Measurements from ENCODE around the gene MYH7B. TPM values are rescaled to one million over a fixed set of nuclear protein-coding genes. Genes with fewer than 3 reads are reported as not detected.

The MYH7B gene
- total RNA-seq, 1 experiment from 2014 or later: 0.22 TPM

- TF ChIP-seq CTCF (conservative IDR thresholded peaks at IDR 0.05): no peak
- H3T11ph ChIP-seq (ENCODE audit: low read length): no peak overlapping the region
- H3K4me2 ChIP-seq (ENCODE audit: insufficient read depth, insufficient read length, low read length): no peak overlapping the region
- Mint-ChIP-seq H3K9me3 (no peaks in the 10 kb centered on the region), H3K27me3 (ENCODE audit: low read depth) (peaks cover 40% of the 10 kb centered on the region), H3K27ac (no peak overlapping the region), H3K4me1 (peaks cover 18 to 21% of the 10 kb centered on the region in 2 experiments), H3K36me3 (ENCODE audit: insufficient read depth in 1 of 3, low read depth in 3 of 3) (no peaks in the 10 kb centered on the region), H3K4me3 (no peak overlapping the region)
- H4K5ac ChIP-seq (ENCODE audit: insufficient read length, low read depth, low read length): no peak overlapping the region
- H4K20me1 ChIP-seq (ENCODE audit: control insufficient read depth, insufficient read depth, insufficient read length): no peaks in the 10 kb centered on the region
- no peak overlapping the region for H3K56ac ChIP-seq (ENCODE audit: insufficient read length, low read depth, low read length)
- no peak overlapping the region for H3K18ac ChIP-seq (ENCODE audit: insufficient read length, low read depth, low read length)
- no peak overlapping the region for H2BK15ac ChIP-seq (ENCODE audit: low read depth, low read length)
- no peaks in the 10 kb centered on the region for H3K79me2 ChIP-seq (ENCODE audit: insufficient read depth, low read length)
- H2AFZ ChIP-seq (ENCODE audit: low read length): no peak overlapping the region
- no peak overlapping the region for H3K23ac ChIP-seq (ENCODE audit: insufficient read length, low read depth, low read length)
- H2BK5ac ChIP-seq (ENCODE audit: insufficient read length, low read length): no peak overlapping the region
- H3K23me2 ChIP-seq (ENCODE audit: insufficient read length, low read depth, low read length, poor library complexity, severe bottlenecking): no peaks in the 10 kb centered on the region
- no peak overlapping the region; the same call in 1 of the 2 replicates for H3K14ac ChIP-seq (ENCODE audit: insufficient read depth, low read length)
- H2BK20ac ChIP-seq (ENCODE audit: low read depth, low read length, poor library complexity, severe bottlenecking): no peak overlapping the region
- H3K27me3 ChIP-seq (ENCODE audit: insufficient read depth, low read length): no peaks in the 10 kb centered on the region
- H4K8ac ChIP-seq (replicated peaks; ENCODE audit: insufficient read length, low read depth, low read length): no peak overlapping the region
- no peak overlapping the region for H3K4ac ChIP-seq (ENCODE audit: low read depth, low read length)
- no peaks in the 10 kb centered on the region for H3K9me3 ChIP-seq (ENCODE audit: control insufficient read depth, low read depth, low read length)
- H3K4me1 ChIP-seq (ENCODE audit: insufficient read depth, low read length): peaks cover 1% of the 10 kb centered on the region; the same call in 1 of the 2 replicates
- H2AK5ac ChIP-seq (ENCODE audit: insufficient read length, low read length): no peak overlapping the region
- H3K27ac ChIP-seq (ENCODE audit: insufficient read length, low read depth, low read length): no peak overlapping the region
- no peak overlapping the region for H2BK12ac ChIP-seq (ENCODE audit: insufficient read length, low read depth, low read length)
- no peaks in the 10 kb centered on the region for H3K79me1 ChIP-seq (ENCODE audit: insufficient read depth, low read depth, low read length, poor library complexity, severe bottlenecking)
- no peak overlapping the region for H2BK120ac ChIP-seq (ENCODE audit: low read depth, low read length, poor library complexity, severe bottlenecking)
- H4K91ac ChIP-seq (ENCODE audit: insufficient read length, low read depth, low read length): no peak overlapping the region
- DNase-seq: no peak
- H3K9ac ChIP-seq (ENCODE audit: extremely low read depth, insufficient read length, low read length): no peak overlapping the region
- WGBS (ENCODE audit: extremely low coverage, insufficient read length, low lambda C conversion rate): no CpG with 5 or more reads among the region's 10 CpGs
Measured at GRCh38 chr20:34971561-34972235, 16.0 kb downstream of the MYH7B start.
